Activated CD8-positive, alpha-beta memory T cell treated with anti-CD3 and anti-CD28 coated beads for 24 hours (primary cell): ENCODE results near the gene C16orf82.
A peak's percentile ranks its signal among the peaks of the same experiment; 100 is the strongest.
"Not testable (repeated sequence)": the region's sequence is repeated elsewhere in the genome, so short reads cannot be mapped to it uniquely, and the experiment has no call there.

Experiments used
- DNase-seq: peaks from one replicate; pipeline ENCODE4 v3.0.0-alpha.2; 2020

Gene C16orf82

GRCh38 chr16:27066668-27067537 lies at the start of gene C16orf82:
Gene C16orf82 (plus strand): TSS chr16:27066927.
- no peak for DNase-seq

DNA sequence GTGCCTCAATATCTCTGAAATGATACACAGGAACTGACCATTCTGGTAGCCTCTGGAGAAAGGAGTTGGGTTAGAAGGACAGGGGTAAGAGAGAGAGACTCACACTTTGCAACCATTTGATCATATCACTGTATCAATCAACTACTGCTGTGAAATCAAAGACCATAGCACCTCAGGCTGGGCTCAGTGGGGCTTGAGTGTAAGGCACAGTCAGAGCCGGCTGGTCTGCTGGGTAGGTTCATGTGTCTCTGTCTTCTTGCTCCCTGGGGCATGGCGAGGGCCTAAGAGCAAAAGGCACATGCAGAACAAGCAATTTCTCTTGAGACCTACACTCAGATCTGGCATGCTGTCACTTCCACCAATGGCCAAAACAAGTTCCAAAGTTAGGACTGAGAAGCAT lies 46.7 kb upstream of the C16orf82 start:
- DNase-seq, result no peak

GRCh38 chr16:27024010-27024409 lies 42.7 kb upstream of the C16orf82 start:
- DNase-seq, result no peak

- DNase-seq, result no peak
These were observed 41.1 kb upstream of the C16orf82 start for GRCh38 chr16:27025581-27025980.

DNA sequence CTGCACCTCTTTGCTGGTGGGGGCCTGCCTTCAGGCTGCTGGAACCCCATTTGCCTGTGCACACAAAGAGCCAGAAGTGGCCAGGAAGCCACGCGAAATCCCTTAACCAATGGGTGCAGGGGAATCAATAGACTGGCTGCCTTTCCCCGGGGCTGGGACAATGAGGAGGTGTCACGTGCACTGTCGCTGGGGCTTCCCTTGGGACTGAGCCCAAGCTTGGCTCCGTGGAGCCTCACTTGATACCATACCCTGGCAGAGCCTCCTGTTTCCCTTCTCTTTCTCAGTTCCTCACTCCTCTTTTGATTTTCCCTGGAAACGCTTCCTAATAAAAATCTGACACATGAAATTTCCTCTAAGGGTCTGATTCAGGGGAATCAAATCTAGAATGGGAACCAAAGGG lies 38.8 kb upstream of the C16orf82 start:
- DNase-seq, result peak; percentile 17

DNA sequence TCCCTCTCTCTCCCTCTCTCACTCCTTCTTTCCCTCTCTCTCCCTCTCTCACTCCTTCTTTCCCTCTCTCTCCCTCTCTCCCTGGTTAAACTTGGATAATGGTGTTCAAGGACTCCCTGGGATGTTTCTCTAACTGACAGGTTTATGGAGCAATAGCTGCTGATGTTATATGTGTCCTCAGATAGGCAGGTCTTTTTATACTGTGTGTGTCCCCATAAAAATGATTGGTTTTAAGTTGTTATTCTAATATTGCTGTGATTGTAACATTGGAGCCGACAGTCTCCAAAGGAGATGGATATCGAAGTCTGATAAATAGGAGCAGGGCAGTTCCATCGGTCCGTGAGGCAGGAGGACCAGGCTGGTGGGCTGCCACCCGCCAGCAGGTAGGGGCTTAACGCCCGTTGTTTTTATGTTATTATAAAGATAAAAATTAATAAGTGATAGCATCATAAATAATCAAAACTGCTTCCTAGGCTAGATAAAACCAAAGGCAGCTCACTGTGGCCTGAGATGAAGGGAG lies 38.1 kb upstream of the C16orf82 start:
- DNase-seq, result no peak

GRCh38 chr16:27029525-27029924 lies 37.2 kb upstream of the C16orf82 start:
- DNase-seq, result no peak

- no peak for DNase-seq
These were observed 33.3 kb upstream of the C16orf82 start for GRCh38 chr16:27033281-27033979.

- DNase-seq, result no peak
These were observed 26.0 kb upstream of the C16orf82 start for GRCh38 chr16:27040732-27041131.

DNA sequence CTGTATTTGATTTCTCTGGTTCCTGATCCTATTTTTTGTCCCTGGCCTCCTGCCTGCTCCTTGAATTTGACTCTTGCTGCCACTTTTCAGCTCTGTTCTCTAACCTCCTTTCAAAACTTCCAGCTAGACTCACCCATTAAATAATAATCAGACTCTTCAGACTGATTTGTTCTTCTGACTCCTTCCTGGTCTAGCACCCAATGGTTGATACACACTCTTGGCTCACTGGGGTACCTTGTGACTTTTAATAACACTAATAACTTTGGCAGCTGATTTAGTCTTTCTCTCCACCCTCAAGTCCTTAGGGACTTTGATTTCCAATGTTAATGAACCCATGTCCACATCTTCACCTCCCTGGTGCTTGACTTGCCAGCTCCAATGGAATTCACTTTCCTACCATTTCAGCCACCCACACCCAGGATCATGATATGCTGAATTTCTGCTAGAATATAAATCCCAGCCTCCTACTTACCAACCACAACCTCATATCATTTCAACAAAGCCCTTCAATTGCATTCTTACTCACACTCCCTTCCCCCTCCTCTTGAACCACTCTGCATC lies 19.7 kb upstream of the C16orf82 start:
- no peak for DNase-seq

DNA sequence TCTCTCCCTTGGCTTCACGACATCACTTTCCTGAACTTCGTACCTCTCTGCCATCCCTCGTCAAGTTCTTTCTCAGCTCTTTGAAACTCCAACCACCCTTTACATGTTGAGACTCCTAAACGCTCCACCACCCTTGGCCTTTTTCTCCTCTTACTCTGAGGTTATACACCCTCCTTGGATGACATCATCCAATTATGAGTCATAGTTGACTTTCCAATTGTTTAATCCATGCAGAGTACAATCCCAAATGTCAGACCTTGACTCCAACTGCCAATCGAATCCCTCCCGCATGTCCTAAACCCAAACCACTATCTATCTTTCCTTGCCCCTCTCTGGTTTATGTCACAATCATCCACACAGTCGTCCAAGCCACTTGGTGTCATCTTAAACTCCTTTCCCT lies 18.4 kb upstream of the C16orf82 start:
- no peak for DNase-seq

DNA sequence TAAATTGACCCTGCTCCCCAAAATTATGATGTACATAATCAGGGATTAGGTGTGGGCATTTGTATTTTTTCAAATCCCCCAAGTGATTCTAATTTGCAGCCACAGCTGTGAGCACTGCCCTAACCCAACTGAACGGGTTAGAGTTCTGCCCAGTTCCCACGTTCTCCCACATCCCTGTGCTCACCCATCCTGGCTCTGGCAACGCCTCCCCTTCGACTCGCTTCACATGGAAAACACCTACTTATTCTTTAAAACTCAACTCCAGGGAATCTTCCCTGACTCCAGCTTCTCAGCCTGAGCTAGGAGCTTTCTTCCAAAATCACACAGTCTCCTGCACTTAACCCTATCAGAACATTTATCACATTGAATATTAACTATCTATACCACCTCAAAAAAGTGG lies 17.6 kb upstream of the C16orf82 start:
- no peak for DNase-seq

GRCh38 chr16:27052007-27052406 lies 14.7 kb upstream of the C16orf82 start:
- DNase-seq, result no peak

GRCh38 chr16:27053996-27054395 lies 12.7 kb upstream of the C16orf82 start:
- DNase-seq, result no peak

GRCh38 chr16:27058299-27058698 lies 8.4 kb upstream of the C16orf82 start:
- no peak for DNase-seq

GRCh38 chr16:27070776-27071175 lies 4.0 kb downstream of the C16orf82 start:
- DNase-seq, result no peak

GRCh38 chr16:27073733-27074132 lies 7.0 kb downstream of the C16orf82 start:
- DNase-seq, result no peak

DNA sequence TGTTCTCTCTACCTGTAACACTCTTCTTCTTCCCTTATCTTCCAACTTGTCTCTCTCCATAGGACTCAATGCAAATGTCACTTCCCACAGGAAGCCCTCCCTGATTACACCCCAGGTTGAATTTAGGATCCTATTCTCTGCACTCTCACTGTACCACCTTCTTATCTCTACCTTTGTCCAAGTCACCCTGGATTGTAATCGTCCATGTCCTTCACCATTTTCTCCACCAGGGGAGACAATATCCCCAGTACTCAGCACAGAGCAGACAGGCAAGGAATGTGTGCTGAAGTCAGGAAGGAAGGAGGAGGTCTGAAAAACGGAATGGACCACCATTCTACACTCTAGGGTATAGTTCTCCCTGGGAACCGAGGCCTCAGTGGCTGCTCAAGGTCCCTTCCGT lies 14.2 kb downstream of the C16orf82 start:
- no peak for DNase-seq

DNA sequence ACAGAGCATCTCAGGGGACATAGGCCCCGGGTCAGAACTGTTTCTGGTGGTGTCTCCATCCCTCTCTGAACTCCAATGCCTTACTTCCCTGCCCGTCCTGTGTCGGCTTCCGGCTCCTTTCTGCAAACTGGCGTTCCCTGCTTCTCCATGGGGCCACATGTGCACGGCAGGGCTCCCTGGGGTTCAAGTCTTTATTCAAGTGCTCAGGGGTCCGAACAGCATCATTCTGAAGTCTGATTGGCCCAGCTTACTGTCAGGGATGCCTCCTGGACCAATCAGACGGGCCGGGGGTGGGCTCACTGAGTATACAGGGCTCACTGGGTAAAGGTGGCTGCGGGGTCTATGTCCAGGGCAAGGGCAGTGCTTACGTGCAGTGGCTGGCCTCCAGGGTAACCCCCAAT lies 17.1 kb downstream of the C16orf82 start:
- no peak for DNase-seq

DNA sequence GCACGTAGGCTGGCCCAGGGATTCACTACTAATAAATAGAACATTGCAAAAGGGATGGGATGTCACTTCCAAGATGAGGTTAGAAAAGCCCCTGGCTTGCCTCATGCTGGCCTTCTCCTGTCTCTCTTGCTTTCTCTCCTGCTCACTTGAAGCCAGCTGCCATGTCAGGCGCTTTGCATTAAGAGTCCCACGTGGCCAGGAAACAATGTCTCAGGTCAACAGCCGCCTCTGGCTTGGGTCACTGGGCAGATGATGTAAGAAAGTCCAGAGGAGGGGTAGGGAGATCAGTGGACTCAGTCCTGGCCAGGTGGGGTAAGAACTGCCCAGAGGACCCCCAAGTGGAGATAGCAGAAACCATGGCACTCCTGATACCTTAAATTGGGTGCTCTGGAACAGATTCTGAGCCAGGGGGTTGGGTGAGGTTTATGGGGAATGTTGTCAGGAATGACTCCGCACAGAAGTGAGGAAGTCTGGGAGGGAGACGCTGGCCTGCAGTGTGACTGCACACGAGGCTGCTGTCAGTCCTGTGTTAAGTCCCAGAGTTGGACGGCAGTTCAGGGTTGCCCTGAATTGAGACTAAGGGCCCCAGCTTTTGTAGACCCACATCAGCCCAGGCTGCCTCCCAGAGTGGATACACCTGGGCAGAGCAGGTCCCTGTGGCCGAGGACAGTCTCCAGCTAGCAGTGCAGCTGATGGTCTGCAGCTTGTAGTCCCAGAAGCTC lies 17.7 kb downstream of the C16orf82 start:
- no peak for DNase-seq

DNA sequence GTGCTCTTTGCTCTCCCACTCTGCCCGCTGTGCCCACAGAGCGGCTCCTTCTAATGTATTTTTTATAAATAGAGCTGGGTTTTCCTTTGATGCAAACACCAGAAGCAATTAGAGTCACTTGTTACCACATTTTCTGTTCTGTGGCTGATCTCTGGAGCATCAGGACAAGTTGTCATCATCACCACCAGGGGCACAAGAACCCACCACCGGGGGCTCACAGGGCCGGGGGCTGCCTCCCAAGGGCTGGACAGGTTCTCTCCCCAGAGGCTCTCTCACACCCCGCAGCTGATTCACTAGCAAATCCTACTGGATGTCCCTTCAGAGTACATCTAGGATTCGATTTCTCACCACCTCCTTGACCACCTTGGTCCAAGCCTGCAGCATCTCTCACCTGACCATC lies 18.5 kb downstream of the C16orf82 start:
- DNase-seq, result no peak

DNA sequence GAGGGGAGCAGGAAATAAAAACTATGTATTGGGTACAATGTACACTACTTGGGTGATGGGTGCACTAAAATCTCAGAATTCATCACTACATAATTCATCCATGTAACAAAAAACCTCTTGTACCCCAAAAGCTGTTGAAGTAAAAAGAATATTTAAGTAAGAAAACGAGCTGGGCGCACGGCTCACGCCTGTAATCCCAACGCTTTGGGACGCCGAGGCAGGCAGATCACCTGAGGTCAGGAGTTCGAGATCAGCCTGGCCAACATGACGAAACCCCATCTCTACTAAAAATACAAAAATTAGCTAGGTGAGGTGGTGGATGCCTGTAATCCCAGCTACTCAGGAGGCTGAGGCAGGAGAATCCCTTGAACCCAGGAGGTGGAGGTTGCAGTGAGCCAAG lies 19.3 kb downstream of the C16orf82 start:
- not testable (repeated sequence) for DNase-seq

GRCh38 chr16:27088216-27088615 lies 21.5 kb downstream of the C16orf82 start:
- no peak for DNase-seq
